Measurements from ENCODE around the gene DPYSL4.

- TF ChIP-seq POLR2AphosphoS5 (IDR thresholded peaks at IDR 0.05; ENCODE audit: low read depth, low read length) (no peak), TCF7L2 (IDR thresholded peaks at IDR 0.05; ENCODE audit: low read depth, low read length) (no peak), CTCF (IDR thresholded peaks at IDR 0.05) (no peak), SIN3A (IDR thresholded peaks at IDR 0.05; ENCODE audit: borderline replicate concordance, insufficient read depth, low read depth, low read length) (no peak)
Measured at GRCh38 chr10:132207536-132208461, 21.1 kb downstream of the DPYSL4 start.

Data from Panc1 (cell line).